Panc1 (cell line): ENCODE data around the gene KCNAB1. TPM values are rescaled to one million over a fixed set of nuclear protein-coding genes. Genes with fewer than 3 reads are reported as not detected.

Source experiments
- ATAC-seq: fragments of 200-7000 bp; cut with Tn5 transposase; 2 replicates; pipeline ENCODE4 v1.9.1; 2020; ENCODE audit warnings: mild to moderate bottlenecking, moderate library complexity
- BruUV-seq: library from RNA; stranded (reverse); fragments of 400-500 nt; replicated peaks from 2 replicates; lab custom pipeline; 2021; lab: Mats Ljungman, UMichigan
- CTCF ChIA-PET: fragments of 300-600 bp; sonication (Branson Sonifier 250); formaldehyde crosslinking; loops from one replicate; lab custom pipeline; 2022; ENCODE audit warnings: antibody characterized with exemption; lab: Charles Lee
- POLR2A ChIA-PET: fragments of 300-600 bp; sonication (Branson Sonifier 250); formaldehyde crosslinking; loops from one replicate; lab custom pipeline; 2022; ENCODE audit warnings: antibody characterized with exemption; lab: Charles Lee
- DNase-seq: peaks from one replicate; pipeline ENCODE4 v3.0.0-alpha.2; 2010; ENCODE audit warnings: low read depth, low spot score
- H3K27ac ChIP-seq: 2 replicates; pipeline ENCODE4 v1.5.1; 2011; ENCODE audit warnings: mild to moderate bottlenecking, low read length, inconsistent platforms
- H3K27me3 ChIP-seq: fragments of 200-500 bp; sonication (Bioruptor generic); 2 replicates; pipeline ENCODE4 v1.6.0; 2014; ENCODE audit warnings: low read length, inconsistent platforms; ENCODE audit not compliant: control insufficient read depth, insufficient read depth
- H3K36me3 ChIP-seq: fragments of 200-500 bp; sonication (Bioruptor generic); 2 replicates; pipeline ENCODE4 v1.5.1; 2014; ENCODE audit warnings: inconsistent platforms, mild to moderate bottlenecking, low read length, moderate library complexity; ENCODE audit not compliant: control insufficient read depth, insufficient read depth
- H3K4me1 ChIP-seq: 2 replicates; pipeline ENCODE4 v1.5.1; 2011; ENCODE audit warnings: inconsistent platforms, mild to moderate bottlenecking, low read length, moderate library complexity; ENCODE audit not compliant: control insufficient read depth, insufficient read depth
- H3K4me3 ChIP-seq, 2 experiments: 2 replicates each; pipeline ENCODE4 v1.5.1; 2011 to 2012; ENCODE audit warnings: low read depth in 2 of 2, low read length in 2 of 2, mild to moderate bottlenecking in 2 of 2, inconsistent platforms in 1 of 2, moderate library complexity in 1 of 2
- H3K9me3 ChIP-seq: fragments of 200-500 bp; sonication (Bioruptor generic); 2 replicates; pipeline ENCODE4 v1.5.1; 2014; ENCODE audit warnings: low read depth, mild to moderate bottlenecking, inconsistent platforms, low read length, moderate library complexity; ENCODE audit not compliant: control insufficient read depth, insufficient read depth
- POLR2AphosphoS5 ChIP-seq: IDR thresholded peaks from 2 replicates; pipeline ENCODE4 v1.6.1; 2012; ENCODE audit warnings: mild to moderate bottlenecking, low read depth, low read length, moderate library complexity
- SIN3A ChIP-seq: IDR thresholded peaks from 2 replicates; pipeline ENCODE4 v1.6.1; 2012; ENCODE audit warnings: low read depth, mild to moderate bottlenecking, low read length, moderate library complexity, borderline replicate concordance; ENCODE audit not compliant: insufficient read depth
- TCF7L2 ChIP-seq: IDR thresholded peaks from 2 replicates; pipeline ENCODE4 v1.6.1; 2011; ENCODE audit warnings: mild to moderate bottlenecking, low read depth, low read length, inconsistent platforms
- in situ Hi-C: cut with HindIII; loops from 2 replicates; pipeline ENCODE4 v1.10.0; 2016; ENCODE audit warnings: low sequenced_read_pairs, low pct_unique_long_range_greater_than_20kb
- intact Hi-C: fragments of 100-400 bp; cut with micrococcal nuclease; formaldehyde crosslinking; loops from one replicate; pipeline ENCODE4 v1.10.0; 2022; ENCODE audit not compliant: unreplicated experiment
- total RNA-seq: library from RNA; stranded (reverse); gene quantifications from one replicate; pipeline ENCODE4 v1.2.1, GENCODE V29; 2021; ENCODE audit not compliant: unreplicated experiment
- TF ChIP-seq, protein P1 (sequence below), 2 experiments: IDR thresholded peaks; 2 replicates each; pipeline ENCODE4 v1.6.1; 2011 to 2012; ENCODE audit warnings: low read depth in 2 of 2, control low read depth in 1 of 2, low read length in 1 of 2, mild to moderate bottlenecking in 1 of 2, moderate library complexity in 1 of 2; ENCODE audit not compliant: insufficient read depth in 1 of 2
- TF ChIP-seq, protein P2 (sequence below): fragments of 450-650 bp; IDR thresholded peaks from 2 replicates; pipeline ENCODE4 v1.5.1; 2017; ENCODE audit warnings: mild to moderate bottlenecking

Gene KCNAB1
- total RNA-seq, 1 experiment from 2014 or later, result not detected

DNA sequence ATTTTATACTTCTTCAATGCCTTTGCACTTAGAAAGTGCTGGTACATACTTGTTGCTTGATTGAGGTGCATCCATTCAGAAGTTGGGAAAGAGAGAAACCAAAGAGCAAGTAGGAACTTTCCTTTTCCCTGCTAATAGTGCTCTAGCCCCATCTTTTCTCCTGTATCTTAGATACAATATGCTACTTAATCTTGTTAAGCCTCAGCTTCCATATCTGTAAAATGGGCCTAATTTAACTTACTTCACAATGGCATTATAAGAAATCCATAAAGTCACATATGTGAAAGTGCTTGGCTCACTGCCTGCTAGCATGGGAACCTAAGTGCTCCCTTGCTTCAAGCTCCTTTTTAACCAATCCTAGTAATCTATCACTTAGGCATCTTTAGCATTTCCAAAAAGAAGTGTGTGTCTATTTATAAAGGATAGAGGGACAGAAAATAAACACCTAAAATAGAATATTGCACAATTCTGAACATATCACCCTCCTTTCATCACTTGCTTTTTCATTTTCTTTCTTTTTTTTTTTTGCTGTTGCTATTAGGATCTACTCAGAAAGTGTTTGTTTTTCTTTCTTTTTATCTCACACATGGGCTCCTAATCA, 28.1 kb downstream of the KCNAB1 start:
- in situ Hi-C loops, result no loop called here

DNA sequence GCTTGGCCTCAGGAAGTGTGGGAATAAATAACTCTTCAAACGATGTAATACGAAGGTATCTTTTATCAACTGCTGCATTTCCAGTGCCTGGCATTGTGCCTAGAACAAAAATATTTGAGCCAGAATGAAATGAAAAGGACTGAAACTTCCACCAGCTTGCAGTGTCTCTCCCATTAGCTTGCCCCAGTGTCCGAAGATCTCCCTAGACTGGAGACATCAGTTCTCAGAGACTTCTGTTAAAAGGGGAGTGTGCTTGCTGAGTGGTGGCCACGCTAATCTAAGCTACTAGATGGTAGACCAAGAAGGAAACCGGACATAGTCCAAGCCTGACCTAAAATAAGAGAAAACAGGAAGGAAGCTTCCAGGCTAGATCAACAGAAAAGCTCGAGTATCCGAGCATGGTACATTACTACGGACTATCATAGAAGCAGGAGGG, 28.6 kb downstream of the KCNAB1 start:
- no peak overlapping the region for H3K27ac ChIP-seq
- POLR2A ChIA-PET, result no interaction called here
- intact Hi-C loops (no loop called here), in situ Hi-C loops (no loop called here)
- TF ChIP-seq, protein P1, sequence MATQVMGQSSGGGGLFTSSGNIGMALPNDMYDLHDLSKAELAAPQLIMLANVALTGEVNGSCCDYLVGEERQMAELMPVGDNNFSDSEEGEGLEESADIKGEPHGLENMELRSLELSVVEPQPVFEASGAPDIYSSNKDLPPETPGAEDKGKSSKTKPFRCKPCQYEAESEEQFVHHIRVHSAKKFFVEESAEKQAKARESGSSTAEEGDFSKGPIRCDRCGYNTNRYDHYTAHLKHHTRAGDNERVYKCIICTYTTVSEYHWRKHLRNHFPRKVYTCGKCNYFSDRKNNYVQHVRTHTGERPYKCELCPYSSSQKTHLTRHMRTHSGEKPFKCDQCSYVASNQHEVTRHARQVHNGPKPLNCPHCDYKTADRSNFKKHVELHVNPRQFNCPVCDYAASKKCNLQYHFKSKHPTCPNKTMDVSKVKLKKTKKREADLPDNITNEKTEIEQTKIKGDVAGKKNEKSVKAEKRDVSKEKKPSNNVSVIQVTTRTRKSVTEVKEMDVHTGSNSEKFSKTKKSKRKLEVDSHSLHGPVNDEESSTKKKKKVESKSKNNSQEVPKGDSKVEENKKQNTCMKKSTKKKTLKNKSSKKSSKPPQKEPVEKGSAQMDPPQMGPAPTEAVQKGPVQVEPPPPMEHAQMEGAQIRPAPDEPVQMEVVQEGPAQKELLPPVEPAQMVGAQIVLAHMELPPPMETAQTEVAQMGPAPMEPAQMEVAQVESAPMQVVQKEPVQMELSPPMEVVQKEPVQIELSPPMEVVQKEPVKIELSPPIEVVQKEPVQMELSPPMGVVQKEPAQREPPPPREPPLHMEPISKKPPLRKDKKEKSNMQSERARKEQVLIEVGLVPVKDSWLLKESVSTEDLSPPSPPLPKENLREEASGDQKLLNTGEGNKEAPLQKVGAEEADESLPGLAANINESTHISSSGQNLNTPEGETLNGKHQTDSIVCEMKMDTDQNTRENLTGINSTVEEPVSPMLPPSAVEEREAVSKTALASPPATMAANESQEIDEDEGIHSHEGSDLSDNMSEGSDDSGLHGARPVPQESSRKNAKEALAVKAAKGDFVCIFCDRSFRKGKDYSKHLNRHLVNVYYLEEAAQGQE (IDR thresholded peaks at IDR 0.05; ENCODE audit: insufficient read depth in 1 of 2, low read depth in 2 of 2, low read length in 1 of 2), result no peak
- TF ChIP-seq, protein P2, sequence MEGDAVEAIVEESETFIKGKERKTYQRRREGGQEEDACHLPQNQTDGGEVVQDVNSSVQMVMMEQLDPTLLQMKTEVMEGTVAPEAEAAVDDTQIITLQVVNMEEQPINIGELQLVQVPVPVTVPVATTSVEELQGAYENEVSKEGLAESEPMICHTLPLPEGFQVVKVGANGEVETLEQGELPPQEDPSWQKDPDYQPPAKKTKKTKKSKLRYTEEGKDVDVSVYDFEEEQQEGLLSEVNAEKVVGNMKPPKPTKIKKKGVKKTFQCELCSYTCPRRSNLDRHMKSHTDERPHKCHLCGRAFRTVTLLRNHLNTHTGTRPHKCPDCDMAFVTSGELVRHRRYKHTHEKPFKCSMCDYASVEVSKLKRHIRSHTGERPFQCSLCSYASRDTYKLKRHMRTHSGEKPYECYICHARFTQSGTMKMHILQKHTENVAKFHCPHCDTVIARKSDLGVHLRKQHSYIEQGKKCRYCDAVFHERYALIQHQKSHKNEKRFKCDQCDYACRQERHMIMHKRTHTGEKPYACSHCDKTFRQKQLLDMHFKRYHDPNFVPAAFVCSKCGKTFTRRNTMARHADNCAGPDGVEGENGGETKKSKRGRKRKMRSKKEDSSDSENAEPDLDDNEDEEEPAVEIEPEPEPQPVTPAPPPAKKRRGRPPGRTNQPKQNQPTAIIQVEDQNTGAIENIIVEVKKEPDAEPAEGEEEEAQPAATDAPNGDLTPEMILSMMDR, result no peak
- TF ChIP-seq SIN3A (no peak), POLR2AphosphoS5 (no peak), TCF7L2 (no peak)
- H3K9me3 ChIP-seq, result no peaks in the 10 kb centered on the region
- ATAC-seq (no peak), DNase-seq (no peak)
- H3K4me1 ChIP-seq, result no peaks in the 10 kb centered on the region
- no peaks in the 10 kb centered on the region for H3K36me3 ChIP-seq
- H3K4me3 ChIP-seq, result no peak overlapping the region
- peaks cover 9% of the 10 kb centered on the region for H3K27me3 ChIP-seq
- CTCF ChIA-PET, result interaction anchor here (0.9 kb wide), 1 partner anchor 234 kb away, joined by 3 read pairs; no protein-coding TSS in a partner anchor
- no TSS peak for BruUV-seq

More for the DNA sequence above, 28.1 kb downstream of the KCNAB1 start:
- Histone ChIP-seq H3K36me3 (no peaks in the 10 kb centered on the region), H3K27ac (no peak overlapping the region), H3K4me3 (no peak overlapping the region), H3K4me1 (no peaks in the 10 kb centered on the region), H3K9me3 (no peaks in the 10 kb centered on the region), H3K27me3 (peaks cover 12% of the 10 kb centered on the region)
- POLR2A ChIA-PET, result no interaction called here
- DNase-seq, result no peak
- intact Hi-C loops, result no loop called here
- CTCF ChIA-PET, result interaction anchor here (0.9 kb wide), 1 partner anchor 235 kb away, joined by 3 read pairs; no protein-coding TSS in a partner anchor
- BruUV-seq, result no TSS peak
- no peak for ATAC-seq
- TF ChIP-seq, protein P2, result no peak
- TF ChIP-seq TCF7L2 (no peak), POLR2AphosphoS5 (no peak), SIN3A (no peak)
- TF ChIP-seq, protein P1 (IDR thresholded peaks at IDR 0.05; ENCODE audit: insufficient read depth in 1 of 2, low read depth in 2 of 2, low read length in 1 of 2), result no peak
